Progenitor cell of endocrine pancreas (in vitro differentiated cells): Measurements from ENCODE around the gene CYBA. TPM values are rescaled to one million over a fixed set of nuclear protein-coding genes. Genes with fewer than 3 reads are reported as not detected.

Experiments used
- DNase-seq: peaks from one replicate; pipeline ENCODE4 v3.0.0; 2021; ENCODE audit warnings: low spot score; ENCODE audit not compliant: unreplicated experiment
- H3K27ac Mint-ChIP-seq: 2 replicates; pipeline ENCODE4 v1.8.0; 2021; ENCODE audit warnings: mild to moderate bottlenecking, moderate library complexity, mixed read lengths
- H3K27me3 Mint-ChIP-seq: 2 replicates; pipeline ENCODE4 v1.8.0; 2021; ENCODE audit warnings: mixed read lengths
- H3K36me3 Mint-ChIP-seq: 2 replicates; pipeline ENCODE4 v1.8.0; 2022; ENCODE audit warnings: mixed read lengths; ENCODE audit not compliant: insufficient read depth
- H3K4me1 Mint-ChIP-seq: 2 replicates; pipeline ENCODE4 v1.8.0; 2021; ENCODE audit warnings: low read depth, mixed read lengths
- H3K4me3 Mint-ChIP-seq: 2 replicates; pipeline ENCODE4 v1.8.0; 2021; ENCODE audit warnings: low read depth, mild to moderate bottlenecking, moderate library complexity, mixed read lengths
- H3K9me3 Mint-ChIP-seq: 2 replicates; pipeline ENCODE4 v1.8.0; 2021; ENCODE audit warnings: low read depth, mixed read lengths
- total RNA-seq: library from RNA; stranded (reverse); gene quantifications from 2 replicates; pipeline ENCODE4 v1.2.1, GENCODE V29; 2021
- TF ChIP-seq, protein P1 (sequence below): fragments of 200-600 bp; sonication (generic); IDR thresholded peaks from one replicate; pipeline ENCODE4 v1.5.0; 2021; ENCODE audit warnings: antibody characterized with exemption, mild to moderate bottlenecking; ENCODE audit not compliant: unreplicated experiment

The CYBA gene
- total RNA-seq, 1 donor from 2014 or later: 111 TPM

DNA sequence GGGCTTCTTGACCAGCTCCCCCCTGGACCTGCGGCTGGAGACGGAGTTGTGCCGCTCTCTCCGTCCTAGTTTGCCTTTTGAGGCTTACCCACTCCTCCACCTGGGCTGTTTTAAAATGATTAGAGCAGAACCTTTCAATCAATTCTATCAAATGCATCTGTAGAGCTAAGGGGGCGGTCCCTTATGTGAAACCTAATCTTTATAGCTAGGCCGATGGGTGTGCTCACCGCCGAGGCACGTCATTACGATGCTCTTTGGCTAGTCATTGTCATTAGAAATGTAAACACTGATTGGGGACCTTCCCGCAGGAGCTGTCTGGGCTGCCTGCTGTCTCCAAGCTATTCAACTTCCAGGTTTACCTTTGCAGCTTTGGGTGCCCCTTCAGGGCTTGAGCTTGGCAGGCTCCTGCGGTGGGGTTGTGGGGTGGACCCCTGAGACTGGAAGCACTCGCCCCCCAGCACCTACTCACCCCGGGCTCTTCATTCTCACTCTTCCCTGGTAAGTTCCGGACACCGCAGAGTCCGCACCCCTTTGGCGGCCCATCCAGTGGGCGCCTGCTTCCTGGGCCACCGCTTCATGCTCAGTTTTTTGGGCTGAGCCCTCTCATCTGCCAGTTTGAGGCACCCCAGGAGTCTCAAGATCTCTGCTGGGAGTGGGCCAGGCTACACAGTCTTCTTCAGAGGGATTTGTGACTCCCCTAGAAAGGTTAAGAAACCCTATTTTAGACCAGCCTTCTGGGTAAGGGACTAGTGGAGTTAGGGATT, 33.4 kb downstream of the CYBA start:
- Mint-ChIP-seq H3K27ac (peak overlapping the region; percentile 73), H3K27me3 (no peaks in the 10 kb centered on the region), H3K4me1 (peaks cover 36% of the 10 kb centered on the region), H3K36me3 (peaks cover 11% of the 10 kb centered on the region), H3K9me3 (no peaks in the 10 kb centered on the region), H3K4me3 (no peak overlapping the region)
- TF ChIP-seq, protein P1, sequence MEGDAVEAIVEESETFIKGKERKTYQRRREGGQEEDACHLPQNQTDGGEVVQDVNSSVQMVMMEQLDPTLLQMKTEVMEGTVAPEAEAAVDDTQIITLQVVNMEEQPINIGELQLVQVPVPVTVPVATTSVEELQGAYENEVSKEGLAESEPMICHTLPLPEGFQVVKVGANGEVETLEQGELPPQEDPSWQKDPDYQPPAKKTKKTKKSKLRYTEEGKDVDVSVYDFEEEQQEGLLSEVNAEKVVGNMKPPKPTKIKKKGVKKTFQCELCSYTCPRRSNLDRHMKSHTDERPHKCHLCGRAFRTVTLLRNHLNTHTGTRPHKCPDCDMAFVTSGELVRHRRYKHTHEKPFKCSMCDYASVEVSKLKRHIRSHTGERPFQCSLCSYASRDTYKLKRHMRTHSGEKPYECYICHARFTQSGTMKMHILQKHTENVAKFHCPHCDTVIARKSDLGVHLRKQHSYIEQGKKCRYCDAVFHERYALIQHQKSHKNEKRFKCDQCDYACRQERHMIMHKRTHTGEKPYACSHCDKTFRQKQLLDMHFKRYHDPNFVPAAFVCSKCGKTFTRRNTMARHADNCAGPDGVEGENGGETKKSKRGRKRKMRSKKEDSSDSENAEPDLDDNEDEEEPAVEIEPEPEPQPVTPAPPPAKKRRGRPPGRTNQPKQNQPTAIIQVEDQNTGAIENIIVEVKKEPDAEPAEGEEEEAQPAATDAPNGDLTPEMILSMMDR: no peak
- no peak for DNase-seq

GRCh38 chr16:88616736-88617135, 34.1 kb downstream of the CYBA start:
- no peaks in the 10 kb centered on the region for H3K9me3 Mint-ChIP-seq
- H3K27me3 Mint-ChIP-seq: no peaks in the 10 kb centered on the region
- H3K4me3 Mint-ChIP-seq: no peak overlapping the region
- peak overlapping the region; percentile 91 for H3K27ac Mint-ChIP-seq
- no peak for DNase-seq
- TF ChIP-seq, protein P1: no peak
- peaks cover 36% of the 10 kb centered on the region for H3K4me1 Mint-ChIP-seq
- peaks cover 10% of the 10 kb centered on the region for H3K36me3 Mint-ChIP-seq

DNA sequence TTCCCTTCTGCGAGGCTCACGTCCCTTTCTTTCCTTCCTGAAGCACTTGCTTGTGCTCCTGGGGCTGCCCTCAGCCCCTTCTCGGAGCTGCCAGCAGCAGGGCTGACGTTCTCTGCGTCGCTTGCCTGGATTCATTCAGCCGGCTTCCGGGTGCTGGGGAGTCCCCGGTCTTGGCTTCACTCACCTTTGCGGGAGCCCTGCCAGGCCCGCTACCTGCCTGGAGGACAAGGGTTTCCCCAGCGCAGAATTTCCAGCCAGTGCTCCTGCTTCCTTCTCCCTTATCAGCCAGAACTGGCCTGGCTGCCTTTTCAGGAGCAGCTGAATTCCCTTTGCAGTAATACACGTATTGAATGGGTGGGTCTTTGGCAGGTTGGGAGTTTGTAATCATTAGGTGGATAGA, 34.5 kb downstream of the CYBA start:
- Mint-ChIP-seq H3K4me1 (peaks cover 36% of the 10 kb centered on the region), H3K27me3 (no peaks in the 10 kb centered on the region), H3K27ac (peak overlapping the region; percentile 91)

GRCh38 chr16:88614818-88615580, 35.9 kb downstream of the CYBA start:
- DNase-seq: no peak
- peaks cover 19% of the 10 kb centered on the region for H3K36me3 Mint-ChIP-seq
- TF ChIP-seq, protein P1: no peak
- no peak overlapping the region for H3K4me3 Mint-ChIP-seq
- H3K27me3 Mint-ChIP-seq: peaks cover 5% of the 10 kb centered on the region
- no peaks in the 10 kb centered on the region for H3K9me3 Mint-ChIP-seq
- H3K27ac Mint-ChIP-seq: no peak overlapping the region
- H3K4me1 Mint-ChIP-seq: peaks cover 36% of the 10 kb centered on the region

More for the DNA sequence above, 34.5 kb downstream of the CYBA start:
- DNase-seq: no peak
- H3K9me3 Mint-ChIP-seq: no peaks in the 10 kb centered on the region
- no peak overlapping the region for H3K4me3 Mint-ChIP-seq
- H3K36me3 Mint-ChIP-seq: peaks cover 11% of the 10 kb centered on the region
- TF ChIP-seq, protein P1: no peak

GRCh38 chr16:88613911-88614817, 36.7 kb downstream of the CYBA start:
- no peak overlapping the region for H3K4me3 Mint-ChIP-seq
- DNase-seq: no peak
- TF ChIP-seq, protein P1: no peak
- H3K27me3 Mint-ChIP-seq: peaks cover 5% of the 10 kb centered on the region
- H3K36me3 Mint-ChIP-seq: peaks cover 22% of the 10 kb centered on the region
- no peaks in the 10 kb centered on the region for H3K9me3 Mint-ChIP-seq
- peaks cover 35% of the 10 kb centered on the region for H3K4me1 Mint-ChIP-seq
- H3K27ac Mint-ChIP-seq: no peak overlapping the region
